KG1 (cell line): ENCODE results near the gene TOX3.

ENCODE experiments used
- DNase-seq: peaks from one replicate; lab custom pipeline; 2025; lab: John Stamatoyannopoulos, UW

TOX3 gene

DNA sequence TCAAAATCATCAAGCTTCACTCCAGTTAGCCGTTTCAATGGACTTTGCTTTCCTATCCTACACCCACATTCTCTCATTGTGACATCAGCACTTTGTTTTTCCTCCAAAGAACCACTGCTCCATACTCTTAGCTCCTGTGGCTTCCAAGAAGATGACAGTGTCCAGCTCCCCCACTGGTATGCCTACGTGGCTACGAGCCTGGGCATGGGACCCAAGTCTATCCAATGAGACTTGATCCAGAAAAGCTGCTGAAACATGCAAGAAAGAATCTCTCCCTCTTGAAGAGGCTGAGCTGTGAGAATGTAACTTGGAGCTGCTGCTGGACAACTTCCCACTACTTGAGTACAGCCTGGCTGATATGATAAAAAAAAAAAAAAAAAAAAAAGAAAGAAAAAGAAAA, 9.4 kb downstream of the TOX3 start:
- no peak for DNase-seq

DNA sequence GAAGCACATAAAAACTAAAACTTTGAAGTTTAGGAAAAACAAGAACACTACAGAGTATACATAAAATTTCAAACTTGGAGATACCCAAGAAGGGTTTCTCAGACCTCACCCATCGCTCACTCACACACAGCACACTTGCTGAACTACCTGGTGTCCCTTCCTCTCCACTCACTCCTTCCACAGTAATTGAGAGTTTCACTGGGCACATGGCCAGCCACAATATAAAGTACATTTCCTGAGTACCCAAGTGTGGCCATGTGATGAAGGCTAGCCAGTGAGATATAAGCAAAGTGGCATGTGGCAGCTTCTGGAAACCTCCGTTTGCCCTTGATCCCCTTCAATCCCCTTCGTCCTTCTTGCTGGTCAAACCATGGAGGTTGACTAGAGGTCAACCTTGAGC, 11.9 kb downstream of the TOX3 start:
- DNase-seq = no peak

DNA sequence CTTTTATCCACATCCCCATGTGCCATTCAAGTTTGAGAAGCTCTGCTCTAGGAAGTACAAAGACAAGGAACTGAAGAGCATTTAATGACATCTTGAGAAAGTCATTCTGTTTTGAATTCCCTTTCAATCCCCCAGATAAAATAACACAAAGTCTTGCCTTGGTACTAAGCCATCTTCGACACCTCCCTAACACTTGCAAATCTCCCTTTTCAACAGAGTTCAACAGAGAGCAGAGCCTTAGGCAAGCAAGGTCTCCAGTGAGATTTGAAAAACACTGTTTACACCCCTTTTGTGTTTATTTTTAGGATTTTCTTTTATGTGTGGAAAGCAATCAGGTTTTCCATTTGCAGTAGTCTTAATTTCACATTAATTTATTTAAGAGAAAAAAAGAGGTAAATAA, 13.6 kb downstream of the TOX3 start:
- DNase-seq = no peak

DNA sequence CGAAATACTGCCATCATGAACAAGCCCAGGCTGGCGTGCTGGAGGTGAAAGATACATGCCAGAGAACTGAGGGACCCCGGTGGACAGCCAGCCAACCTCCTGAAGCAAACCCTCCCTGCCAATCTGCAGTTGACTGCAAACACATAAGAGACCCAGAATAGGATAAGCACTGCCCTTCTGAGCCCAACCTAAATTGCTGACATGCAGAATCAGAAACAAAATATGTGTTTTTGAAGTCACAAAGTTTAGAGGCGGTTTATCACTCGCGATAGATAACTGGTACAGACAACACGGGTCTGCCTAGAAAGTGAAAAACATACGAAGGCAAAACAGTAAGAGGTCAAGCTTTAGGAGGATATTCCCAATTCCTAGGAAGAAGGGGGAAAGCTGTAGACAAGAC, 14.6 kb downstream of the TOX3 start:
- DNase-seq = no peak

DNA sequence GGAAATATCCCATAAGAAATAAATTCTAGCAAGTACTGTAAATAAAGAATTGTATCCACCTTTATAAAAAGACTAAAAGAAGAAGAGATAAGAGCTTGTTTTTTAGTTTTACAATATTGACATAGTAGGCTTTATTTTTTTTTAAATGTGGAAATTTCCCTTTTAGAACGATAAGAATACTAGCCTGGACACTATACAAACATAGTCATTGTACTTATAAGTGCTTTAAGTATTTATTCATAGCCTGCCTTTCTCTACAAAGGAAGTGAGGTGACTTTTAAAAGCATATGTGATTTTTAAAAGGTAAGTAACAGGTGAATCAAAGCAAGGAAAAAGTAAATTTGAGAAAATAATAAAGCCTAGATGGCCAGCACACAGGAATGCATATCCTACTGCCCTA, 17.7 kb downstream of the TOX3 start:
- no peak for DNase-seq

DNA sequence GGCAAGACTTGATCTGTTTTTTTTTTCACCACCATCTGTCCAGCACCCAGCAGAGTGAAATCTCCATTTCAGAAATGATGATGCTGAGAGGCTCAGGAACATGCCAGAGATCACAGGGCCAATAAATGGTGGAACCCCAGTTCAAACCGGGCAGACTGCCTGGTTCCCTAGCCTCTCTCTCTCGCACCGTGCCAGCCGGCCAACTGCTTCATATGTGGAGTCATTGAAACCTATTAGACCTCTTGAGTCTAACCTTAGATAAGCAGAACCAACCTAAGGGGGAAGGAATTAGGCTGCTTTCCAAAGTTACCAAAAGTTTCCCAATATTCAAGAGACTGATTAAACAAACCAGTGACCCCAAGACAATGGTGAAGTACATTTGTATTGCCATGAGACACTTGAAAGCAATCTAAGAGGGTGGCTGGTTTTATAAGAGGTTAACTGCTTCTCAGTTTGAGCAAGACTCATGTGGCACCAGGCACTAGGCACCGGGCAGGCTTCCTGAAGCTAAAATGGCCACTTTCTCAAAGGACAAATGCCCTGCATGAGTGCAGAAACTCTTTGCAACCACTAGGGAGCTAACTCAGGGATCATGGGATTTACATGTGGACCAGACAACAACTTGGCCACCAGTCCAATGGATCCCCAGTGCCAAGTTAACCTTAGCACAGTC, 18.4 kb downstream of the TOX3 start:
- no peak for DNase-seq

DNA sequence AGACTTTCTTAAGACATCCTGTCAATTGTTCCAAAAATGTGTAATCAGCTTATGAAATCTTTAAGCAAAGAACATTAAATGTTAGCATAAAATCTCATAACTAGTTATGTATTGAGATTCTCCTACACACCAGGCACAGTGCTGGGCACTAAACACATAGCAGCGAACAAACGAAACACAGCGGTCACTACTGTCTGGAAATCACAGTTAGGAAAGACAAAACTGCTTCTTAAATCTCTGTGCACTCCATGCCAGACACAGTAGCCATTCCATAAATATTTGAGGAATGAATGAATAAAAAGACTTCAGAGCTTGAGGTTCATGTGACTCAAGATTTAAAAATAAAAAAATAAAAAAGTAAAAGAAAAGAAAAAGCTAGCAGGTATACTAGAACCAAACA, 20.1 kb downstream of the TOX3 start:
- no peak for DNase-seq

DNA sequence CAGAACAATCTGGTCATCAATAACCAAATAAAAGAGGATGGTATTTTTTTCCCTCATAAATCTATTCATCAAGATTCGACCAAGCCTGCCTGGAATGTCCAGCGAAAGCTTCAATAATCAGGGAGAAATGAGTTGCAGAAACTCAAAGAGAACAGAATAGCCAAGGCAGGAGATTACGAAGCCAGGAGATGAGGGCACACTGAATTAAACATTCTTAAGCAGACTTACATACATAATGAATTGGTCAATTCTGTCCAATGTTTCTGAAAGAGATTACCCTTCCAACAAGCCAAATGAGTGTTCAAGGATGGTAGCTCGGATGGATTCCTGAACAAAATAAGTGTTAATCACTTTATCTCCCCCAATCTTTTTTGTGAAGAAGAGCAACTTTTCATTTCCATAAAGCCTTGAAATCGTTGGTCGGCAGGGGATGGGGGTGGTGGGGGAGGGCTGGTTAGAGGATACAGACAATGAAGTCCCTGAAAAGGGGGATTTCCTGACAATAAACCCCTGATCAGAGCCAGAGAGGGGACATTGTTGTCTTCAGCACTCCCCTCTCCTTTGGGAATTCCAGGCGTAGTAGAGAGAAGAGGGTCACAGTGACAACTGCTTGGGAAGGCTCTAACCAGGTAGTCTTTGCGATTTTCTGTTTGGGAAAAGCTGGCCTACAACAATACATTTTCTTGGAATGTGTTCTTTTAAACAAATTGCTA, 20.7 kb downstream of the TOX3 start:
- no peak for DNase-seq

DNA sequence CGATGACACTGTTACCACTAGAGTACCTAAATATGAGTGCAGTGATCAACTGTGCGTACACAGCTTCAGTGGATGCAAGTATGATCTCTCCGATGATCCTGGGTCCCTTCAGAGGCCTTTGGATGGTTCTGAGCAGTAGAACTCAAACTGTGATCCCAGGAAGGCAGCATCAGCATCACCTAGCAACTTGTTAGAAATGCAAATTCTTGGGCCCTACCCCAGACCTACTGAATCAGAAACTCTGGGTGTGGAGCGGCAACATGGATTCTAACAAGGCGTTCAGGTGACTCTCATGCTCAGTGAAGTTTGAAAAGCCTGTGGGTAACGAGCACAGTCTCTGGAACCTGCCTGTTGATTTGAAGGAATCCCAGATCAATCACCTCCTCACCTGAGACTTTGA, 25.4 kb downstream of the TOX3 start:
- no peak for DNase-seq

DNA sequence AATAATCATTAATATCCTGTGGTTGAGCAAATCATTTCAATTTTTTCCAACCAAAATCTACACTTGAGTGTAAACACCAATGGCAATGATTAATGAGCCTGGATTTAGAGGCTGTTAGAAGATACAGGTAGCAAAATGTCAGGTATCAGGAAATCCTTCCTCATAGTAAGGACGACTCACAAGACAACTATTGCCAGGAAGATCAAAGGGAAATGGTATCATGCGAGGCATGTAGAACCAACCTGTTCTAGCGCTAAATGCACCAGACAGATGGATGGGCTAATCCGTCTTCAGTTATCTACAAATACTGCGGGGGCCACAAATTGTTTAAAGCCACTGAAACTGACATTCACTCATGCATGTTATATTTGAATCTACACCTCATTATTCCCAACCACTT, 28.1 kb downstream of the TOX3 start:
- no peak for DNase-seq

DNA sequence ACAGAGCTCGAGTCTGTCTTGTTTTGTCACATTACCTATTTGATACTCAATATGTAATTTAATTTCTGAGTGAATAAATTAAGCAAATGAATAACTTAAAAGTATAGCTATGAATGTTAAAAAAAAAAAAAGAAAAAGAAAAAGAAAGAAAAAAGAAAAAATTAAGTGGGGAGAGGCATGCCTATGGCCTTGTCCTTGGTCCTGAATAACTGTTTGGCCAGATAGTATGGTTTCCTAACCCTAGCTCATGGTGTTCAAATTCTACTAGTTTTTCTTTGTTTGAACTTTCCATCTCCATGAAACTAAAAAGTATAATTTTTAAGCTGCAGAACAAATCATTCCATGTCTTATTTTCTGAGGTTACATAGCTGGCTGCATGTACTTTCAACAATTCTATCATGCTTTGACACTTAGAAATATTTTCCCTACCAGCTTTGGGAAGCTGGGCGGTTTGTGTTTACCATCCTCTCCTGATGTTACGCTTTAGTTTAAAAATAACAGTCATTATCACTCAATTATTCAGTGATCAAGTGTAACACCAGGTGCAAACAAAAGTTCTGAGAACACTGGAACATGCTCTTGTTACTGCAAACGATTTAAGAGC, 31.8 kb downstream of the TOX3 start:
- no peak for DNase-seq

DNA sequence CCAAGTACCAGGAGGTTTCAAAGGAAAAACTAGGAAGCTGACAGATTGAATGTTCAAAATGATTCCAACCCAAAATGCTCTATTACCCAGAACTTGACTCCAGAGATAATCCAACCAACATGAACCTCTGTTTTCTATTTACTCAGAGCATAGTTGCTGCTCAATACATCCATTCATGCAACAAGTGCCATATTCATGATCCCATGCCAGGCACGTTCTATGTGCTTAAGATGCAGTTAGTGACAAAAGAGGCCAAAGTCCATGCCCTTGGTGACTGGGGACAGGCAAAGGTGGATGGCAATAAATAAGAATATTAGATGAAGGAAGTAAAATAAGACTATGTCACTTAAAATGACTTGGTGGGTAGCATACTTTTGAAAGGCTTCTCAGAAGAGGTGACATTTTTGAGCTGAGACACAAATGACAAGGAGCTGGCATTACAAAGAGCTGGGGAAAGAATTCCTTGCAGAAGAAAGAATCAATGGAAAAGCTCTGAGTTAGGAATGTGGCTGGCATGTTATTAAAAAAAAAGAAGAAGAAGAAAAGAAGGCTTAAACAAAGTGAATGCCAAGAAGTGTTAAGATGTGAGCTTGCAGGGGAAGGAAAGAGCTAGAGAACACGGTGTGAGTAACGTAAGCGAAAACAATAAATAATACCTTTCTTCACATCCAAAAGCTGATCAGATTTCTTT, 34.5 kb downstream of the TOX3 start:
- DNase-seq = no peak

DNA sequence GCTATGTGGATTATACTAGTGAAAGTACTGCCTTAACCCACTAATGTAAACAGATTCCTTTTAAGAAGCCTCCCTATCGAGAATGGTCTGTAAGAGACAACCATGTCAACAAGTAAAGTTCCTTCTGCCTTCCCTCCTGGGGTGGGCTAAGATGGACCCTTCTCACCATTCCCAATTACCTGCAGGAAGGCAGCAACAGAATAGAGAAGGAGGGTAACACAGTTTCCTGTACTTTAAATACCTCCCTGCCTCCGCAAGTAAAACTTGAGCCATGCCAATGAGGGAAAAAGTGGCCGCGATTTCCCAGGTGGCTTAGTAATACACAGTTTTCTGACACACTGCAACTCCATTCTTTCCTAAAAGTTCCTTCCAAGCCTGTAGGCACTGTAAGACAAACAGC, 45.2 kb downstream of the TOX3 start:
- DNase-seq = no peak

DNA sequence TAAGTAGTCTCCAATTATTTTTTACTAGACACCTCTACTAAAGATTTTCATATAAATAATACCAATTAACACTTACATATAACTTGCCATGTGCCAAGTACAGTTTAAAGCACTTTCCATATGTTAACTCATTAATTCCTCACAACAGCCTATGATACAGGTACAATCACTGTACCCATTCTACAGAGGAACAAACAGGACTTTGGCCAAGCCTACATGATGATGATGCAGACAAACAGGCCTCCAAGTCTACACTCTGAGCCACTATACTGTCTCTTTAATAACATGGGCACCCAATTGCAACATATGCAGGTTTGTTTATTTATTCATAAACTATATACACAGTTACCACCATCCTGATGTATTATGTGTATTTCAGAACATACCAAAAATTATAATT, 46.0 kb downstream of the TOX3 start:
- DNase-seq = no peak

DNA sequence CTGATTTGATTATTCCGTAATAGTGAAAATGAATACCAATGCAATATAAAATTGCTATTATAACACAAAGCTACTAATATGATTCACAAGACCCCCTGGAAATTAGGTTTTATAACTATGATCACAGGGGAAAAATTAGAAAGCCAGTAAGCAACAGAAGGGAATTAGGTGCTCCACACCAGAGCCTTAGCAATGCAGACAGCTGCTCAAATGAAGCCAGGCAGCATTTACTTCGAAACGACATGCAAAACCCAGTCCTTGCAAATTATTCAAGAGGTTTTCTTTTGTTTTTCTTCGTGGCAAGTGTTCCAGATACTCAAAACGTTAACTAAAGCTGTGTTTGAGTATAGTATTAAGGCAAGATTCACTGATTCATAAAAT, 47.9 kb downstream of the TOX3 start:
- no peak for DNase-seq

DNA sequence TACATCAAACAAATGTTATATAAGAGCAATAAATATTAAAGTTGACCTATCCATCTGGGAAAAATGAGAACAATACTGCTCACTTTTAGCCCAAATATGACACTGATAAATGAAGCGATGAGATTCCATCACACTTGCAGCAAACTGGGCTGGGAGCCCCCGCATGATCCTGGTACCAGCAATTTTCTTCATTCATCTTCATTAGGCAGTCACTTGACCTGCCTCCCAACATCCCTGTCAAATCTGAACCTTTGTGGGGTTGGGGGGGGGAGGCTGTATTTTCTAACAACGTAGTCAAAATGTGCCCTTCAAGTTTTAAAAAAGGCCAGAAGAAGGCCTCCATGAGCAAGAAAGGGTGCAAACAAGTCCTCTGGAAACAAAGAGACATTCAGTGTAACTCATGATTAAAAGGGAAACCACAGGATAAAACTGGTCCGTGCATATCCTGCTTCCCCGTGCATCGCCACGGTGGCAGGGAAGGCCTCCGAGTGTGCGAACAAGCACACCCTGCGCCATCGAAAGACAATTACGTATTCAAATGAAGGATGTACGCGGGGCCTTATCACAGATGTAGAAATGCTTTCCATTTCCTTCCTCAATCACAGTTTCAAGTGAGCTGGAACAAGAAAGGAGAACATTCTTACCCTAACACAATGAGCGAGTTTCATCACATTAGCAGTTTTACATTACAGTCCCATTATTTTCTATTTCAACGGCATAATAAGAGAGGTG, 48.4 kb downstream of the TOX3 start:
- DNase-seq = no peak

DNA sequence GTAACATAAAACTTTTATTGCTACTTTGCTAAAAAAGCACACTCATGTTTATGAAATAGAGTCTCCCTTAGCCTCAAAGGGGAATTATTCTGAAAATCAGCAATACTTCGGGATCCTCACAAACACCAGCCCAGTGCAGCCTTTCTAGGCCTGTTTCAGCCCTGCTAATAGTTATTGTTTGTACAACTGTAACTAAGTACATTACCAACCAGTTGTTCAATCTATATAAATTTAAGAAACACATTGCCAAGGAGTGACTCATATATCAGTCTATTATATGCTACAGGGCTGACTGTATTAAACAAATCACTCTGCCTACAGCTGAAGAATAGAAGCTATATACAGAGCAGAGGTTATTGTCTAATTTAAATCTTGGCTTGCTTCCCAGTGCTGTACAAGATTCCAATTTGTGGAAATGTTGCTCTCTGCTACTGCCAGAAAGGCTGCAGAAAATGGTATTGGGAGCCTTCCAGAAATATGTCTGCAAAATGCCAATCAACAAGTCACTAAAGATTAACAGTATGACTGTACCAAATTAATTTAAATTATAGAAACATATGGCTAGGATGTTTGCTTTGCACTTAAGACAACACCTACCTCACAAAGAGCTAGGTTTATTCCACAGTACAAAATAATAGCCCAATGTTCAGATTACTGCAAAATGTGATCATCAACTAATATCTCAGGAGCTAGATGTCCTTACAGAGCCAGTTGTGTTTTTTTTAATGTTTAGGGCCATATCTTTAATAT, 49.7 kb downstream of the TOX3 start:
- DNase-seq = no peak

DNA sequence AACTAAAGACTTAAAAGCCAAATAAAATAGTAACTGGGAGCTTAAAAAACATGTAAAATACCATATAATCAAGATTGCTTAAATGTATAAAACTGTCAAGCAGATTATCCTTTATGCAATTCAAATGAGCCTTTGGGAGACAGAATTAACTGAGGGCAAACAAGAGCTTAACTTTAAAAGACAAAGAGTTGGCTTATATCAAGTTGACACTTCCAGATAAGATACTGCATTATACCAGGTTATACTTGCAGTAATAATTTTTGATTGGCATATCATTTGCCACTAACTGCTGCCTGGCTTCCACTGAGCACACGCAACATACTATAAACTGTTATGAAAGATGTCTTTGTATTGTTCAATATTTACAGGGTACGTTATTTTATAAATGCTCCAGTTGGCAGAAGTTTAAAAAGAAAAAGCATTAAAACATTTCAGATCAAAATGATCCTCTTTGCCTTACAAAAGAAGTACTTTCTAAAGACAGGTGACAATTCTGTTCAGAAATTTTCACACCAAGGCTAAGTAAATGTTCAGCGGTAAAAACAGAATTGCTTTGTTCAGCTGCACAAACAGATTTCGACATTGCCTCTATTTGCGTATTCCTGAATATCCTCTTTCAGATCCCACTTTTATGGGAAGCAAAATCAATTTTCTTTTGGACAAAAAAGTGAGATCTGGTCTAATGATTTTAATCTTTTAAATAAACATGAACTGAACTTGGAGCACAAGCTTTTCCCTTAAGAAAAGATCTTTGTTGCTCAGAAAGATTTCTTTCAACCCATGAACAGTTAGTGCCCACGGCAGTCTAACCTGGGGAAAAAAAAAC, 50.7 kb downstream of the TOX3 start:
- no peak for DNase-seq

DNA sequence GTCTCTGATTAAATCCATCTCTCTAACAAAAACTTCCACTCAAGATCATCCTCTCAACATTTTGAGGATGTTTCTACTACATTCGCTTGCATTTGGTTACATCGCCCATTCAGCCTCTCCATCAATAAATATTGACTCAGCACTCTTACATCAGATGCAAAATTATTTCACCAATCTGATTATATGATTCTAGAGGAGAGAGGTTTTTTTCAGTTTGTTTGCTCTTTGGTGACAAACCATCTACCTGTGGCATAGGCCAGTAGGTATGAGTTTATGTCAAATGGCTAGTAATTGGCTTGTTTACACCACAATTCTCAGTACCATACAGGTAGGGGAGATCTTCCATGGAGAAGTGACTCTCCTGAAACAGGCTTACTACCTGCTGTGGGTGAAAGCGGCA, 52.3 kb downstream of the TOX3 start:
- DNase-seq = no peak

DNA sequence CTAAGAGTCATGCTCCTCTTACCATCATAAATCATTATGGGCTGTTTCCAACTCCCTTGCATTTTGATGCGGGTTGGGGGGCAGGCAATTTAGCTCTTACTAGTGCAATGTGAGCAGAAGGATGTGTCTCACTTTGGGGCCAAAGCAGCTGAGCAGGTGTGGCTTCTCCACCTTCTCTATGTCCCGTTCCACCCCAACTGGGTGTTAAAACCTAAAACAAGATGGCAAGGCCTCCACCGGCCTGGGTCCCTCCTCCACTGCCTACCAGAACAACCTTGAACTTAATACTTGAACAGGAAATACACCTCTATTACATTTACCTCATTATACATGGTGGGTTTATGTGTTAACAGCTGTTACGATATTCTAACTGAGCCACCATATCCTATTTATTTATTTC, 52.8 kb downstream of the TOX3 start:
- no peak for DNase-seq
